ENCODE measurements around the gene CFAP221.

DNA sequence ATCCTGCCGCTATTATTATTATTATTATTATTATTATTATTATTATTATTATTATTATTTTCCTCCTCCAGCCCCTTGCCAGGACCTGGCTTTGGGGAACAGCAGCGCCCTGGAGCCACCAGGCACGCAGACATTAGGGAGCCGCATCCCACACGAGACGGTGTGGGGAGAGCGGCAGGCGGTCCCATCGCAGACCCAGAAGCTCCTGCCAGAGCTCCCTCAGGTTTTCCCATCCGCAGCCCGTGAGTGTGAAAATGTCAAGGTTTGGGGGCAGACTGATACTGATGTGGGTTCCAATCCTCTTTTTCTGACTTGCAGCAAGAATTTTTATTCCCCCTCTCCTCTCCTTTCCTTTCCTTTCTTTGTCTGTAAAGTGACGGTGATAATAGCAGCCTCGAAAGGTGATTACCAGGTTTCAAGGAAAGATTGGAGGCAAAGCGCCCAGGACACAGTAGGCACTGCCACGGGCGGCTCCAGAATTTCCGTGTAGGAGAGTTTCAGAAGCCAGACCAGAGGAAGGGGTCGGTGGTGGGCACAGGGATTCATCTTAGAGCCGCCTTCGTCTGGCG is 20.8 kb upstream of the CFAP221 start:
- TF ChIP-seq CTCF (IDR thresholded peaks at IDR 0.05) (no peak), POLR2AphosphoS5 (IDR thresholded peaks at IDR 0.05) (no peak)
